Measurements from ENCODE around the gene KIFAP3. TPM values are rescaled to one million over a fixed set of nuclear protein-coding genes. Genes with fewer than 3 reads are reported as not detected.

Gene KIFAP3
- total and polyA plus RNA-seq, 2 of the 8 experiments (the other 6 are each of a cell fraction or from before 2014, with no cell fraction given) = 1.3 to 3.2 TPM

DNA sequence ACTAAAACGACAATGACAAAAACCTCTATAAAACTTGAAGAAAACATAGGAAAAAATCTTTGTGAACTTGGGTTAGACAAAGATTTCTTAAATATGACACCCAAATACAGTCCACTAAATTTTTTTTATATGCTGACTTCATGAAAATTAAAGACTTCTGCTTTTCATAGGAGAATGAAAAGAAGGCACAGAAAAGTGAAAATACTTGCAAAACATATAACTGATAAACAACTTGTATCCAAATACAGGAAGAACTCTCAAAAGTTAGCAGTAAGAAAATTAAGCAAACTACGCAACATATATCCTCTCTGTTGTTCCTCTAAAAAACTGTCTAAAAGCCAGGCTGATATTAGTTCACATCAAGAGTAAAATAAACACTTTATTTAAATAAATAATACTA lies 53.6 kb downstream of the KIFAP3 start (continued):
- TF ChIP-seq, protein P1, sequence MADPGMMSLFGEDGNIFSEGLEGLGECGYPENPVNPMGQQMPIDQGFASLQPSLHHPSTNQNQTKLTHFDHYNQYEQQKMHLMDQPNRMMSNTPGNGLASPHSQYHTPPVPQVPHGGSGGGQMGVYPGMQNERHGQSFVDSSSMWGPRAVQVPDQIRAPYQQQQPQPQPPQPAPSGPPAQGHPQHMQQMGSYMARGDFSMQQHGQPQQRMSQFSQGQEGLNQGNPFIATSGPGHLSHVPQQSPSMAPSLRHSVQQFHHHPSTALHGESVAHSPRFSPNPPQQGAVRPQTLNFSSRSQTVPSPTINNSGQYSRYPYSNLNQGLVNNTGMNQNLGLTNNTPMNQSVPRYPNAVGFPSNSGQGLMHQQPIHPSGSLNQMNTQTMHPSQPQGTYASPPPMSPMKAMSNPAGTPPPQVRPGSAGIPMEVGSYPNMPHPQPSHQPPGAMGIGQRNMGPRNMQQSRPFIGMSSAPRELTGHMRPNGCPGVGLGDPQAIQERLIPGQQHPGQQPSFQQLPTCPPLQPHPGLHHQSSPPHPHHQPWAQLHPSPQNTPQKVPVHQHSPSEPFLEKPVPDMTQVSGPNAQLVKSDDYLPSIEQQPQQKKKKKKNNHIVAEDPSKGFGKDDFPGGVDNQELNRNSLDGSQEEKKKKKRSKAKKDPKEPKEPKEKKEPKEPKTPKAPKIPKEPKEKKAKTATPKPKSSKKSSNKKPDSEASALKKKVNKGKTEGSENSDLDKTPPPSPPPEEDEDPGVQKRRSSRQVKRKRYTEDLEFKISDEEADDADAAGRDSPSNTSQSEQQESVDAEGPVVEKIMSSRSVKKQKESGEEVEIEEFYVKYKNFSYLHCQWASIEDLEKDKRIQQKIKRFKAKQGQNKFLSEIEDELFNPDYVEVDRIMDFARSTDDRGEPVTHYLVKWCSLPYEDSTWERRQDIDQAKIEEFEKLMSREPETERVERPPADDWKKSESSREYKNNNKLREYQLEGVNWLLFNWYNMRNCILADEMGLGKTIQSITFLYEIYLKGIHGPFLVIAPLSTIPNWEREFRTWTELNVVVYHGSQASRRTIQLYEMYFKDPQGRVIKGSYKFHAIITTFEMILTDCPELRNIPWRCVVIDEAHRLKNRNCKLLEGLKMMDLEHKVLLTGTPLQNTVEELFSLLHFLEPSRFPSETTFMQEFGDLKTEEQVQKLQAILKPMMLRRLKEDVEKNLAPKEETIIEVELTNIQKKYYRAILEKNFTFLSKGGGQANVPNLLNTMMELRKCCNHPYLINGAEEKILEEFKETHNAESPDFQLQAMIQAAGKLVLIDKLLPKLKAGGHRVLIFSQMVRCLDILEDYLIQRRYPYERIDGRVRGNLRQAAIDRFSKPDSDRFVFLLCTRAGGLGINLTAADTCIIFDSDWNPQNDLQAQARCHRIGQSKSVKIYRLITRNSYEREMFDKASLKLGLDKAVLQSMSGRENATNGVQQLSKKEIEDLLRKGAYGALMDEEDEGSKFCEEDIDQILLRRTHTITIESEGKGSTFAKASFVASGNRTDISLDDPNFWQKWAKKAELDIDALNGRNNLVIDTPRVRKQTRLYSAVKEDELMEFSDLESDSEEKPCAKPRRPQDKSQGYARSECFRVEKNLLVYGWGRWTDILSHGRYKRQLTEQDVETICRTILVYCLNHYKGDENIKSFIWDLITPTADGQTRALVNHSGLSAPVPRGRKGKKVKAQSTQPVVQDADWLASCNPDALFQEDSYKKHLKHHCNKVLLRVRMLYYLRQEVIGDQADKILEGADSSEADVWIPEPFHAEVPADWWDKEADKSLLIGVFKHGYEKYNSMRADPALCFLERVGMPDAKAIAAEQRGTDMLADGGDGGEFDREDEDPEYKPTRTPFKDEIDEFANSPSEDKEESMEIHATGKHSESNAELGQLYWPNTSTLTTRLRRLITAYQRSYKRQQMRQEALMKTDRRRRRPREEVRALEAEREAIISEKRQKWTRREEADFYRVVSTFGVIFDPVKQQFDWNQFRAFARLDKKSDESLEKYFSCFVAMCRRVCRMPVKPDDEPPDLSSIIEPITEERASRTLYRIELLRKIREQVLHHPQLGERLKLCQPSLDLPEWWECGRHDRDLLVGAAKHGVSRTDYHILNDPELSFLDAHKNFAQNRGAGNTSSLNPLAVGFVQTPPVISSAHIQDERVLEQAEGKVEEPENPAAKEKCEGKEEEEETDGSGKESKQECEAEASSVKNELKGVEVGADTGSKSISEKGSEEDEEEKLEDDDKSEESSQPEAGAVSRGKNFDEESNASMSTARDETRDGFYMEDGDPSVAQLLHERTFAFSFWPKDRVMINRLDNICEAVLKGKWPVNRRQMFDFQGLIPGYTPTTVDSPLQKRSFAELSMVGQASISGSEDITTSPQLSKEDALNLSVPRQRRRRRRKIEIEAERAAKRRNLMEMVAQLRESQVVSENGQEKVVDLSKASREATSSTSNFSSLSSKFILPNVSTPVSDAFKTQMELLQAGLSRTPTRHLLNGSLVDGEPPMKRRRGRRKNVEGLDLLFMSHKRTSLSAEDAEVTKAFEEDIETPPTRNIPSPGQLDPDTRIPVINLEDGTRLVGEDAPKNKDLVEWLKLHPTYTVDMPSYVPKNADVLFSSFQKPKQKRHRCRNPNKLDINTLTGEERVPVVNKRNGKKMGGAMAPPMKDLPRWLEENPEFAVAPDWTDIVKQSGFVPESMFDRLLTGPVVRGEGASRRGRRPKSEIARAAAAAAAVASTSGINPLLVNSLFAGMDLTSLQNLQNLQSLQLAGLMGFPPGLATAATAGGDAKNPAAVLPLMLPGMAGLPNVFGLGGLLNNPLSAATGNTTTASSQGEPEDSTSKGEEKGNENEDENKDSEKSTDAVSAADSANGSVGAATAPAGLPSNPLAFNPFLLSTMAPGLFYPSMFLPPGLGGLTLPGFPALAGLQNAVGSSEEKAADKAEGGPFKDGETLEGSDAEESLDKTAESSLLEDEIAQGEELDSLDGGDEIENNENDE (IDR thresholded peaks at IDR 0.05; ENCODE audit: insufficient replicate concordance, low read length) = no peak
- TF ChIP-seq KDM4A (IDR thresholded peaks at IDR 0.05; ENCODE audit: low read depth, low read length, severe bottlenecking) (no peak), GABPA (IDR thresholded peaks at IDR 0.05; ENCODE audit: borderline replicate concordance, insufficient read depth, low read length) (no peak), CHD1 (IDR thresholded peaks at IDR 0.05; ENCODE audit: low read depth, low read length) (no peak)

Data from H1 (cell line).